Fibroblast of lung (primary cell): ENCODE results near the gene NLRC4. TPM values are rescaled to one million over a fixed set of nuclear protein-coding genes. Genes with fewer than 3 reads are reported as not detected.

Experiments
- DNase-seq, 2 donors: peaks; one replicate each; pipeline versions ENCODE4 v3.0.0 to v3.0.0-alpha.2; 2010; ENCODE audit warnings: low read depth in 2 of 2
- H2AFZ ChIP-seq: 2 replicates; pipeline ENCODE4 v1.5.1; 2012; ENCODE audit warnings: low read length, control low read depth, inconsistent platforms
- H3K27ac ChIP-seq: 2 replicates; pipeline ENCODE4 v1.5.1; 2011; ENCODE audit warnings: low read length, control low read depth; ENCODE audit not compliant: insufficient read depth
- H3K27me3 ChIP-seq: 2 replicates; pipeline ENCODE4 v1.5.1; 2011; ENCODE audit warnings: mild to moderate bottlenecking, low read length; ENCODE audit not compliant: control insufficient read depth, insufficient read depth
- H3K36me3 ChIP-seq: 2 replicates; pipeline ENCODE4 v1.5.1; 2011; ENCODE audit warnings: low read length; ENCODE audit not compliant: control insufficient read depth, insufficient read depth
- H3K4me1 ChIP-seq: 2 replicates; pipeline ENCODE4 v1.5.1; 2011; ENCODE audit warnings: low read length; ENCODE audit not compliant: control insufficient read depth, insufficient read depth; ENCODE audit errors: extremely low read depth
- H3K4me2 ChIP-seq: 2 replicates; pipeline ENCODE4 v1.5.1; 2011; ENCODE audit warnings: low read length, control low read depth; ENCODE audit not compliant: insufficient read depth; ENCODE audit errors: extremely low read depth
- H3K4me3 ChIP-seq, 4 experiments: fragments of 200-600 bp in 1 of 4; sonication (generic) in 1 of 4; replicated peaks in 1 of 4; 2 replicates each; pipeline ENCODE4 v1.5.1; 2011 to 2016; ENCODE audit warnings: low read length in 4 of 4, low read depth in 3 of 4, mild to moderate bottlenecking in 3 of 4, control low read depth in 2 of 4, inconsistent platforms in 1 of 4, mixed read lengths in 1 of 4; ENCODE audit not compliant: insufficient read depth in 1 of 4; ENCODE audit errors: control extremely low read depth in 1 of 4
- H3K79me2 ChIP-seq: 2 replicates; pipeline ENCODE4 v1.5.1; 2012; ENCODE audit warnings: mild to moderate bottlenecking, low read length, inconsistent platforms; ENCODE audit not compliant: control insufficient read depth, insufficient read depth
- H3K9ac ChIP-seq: 2 replicates; pipeline ENCODE4 v1.5.1; 2011; ENCODE audit warnings: mild to moderate bottlenecking, low read length, control low read depth; ENCODE audit not compliant: insufficient read depth
- H3K9me3 ChIP-seq: 2 replicates; pipeline ENCODE4 v1.5.1; 2012; ENCODE audit warnings: low read depth, low read length; ENCODE audit not compliant: control insufficient read depth, insufficient read depth
- H4K20me1 ChIP-seq: 2 replicates; pipeline ENCODE4 v1.5.1; 2011; ENCODE audit warnings: low read length; ENCODE audit not compliant: control insufficient read depth, insufficient read depth; ENCODE audit errors: extremely low read depth
- CTCF ChIP-seq, 2 donors: IDR thresholded peaks in 1 of 2; conservative IDR thresholded peaks in 1 of 2; 1 replicate in 1 of 2; 2 replicates in 1 of 2; pipeline ENCODE4 v1.5.1; 2011 to 2012; ENCODE audit warnings: low read length in 2 of 2, control low read depth in 1 of 2, inconsistent platforms in 1 of 2, low read depth in 1 of 2, mild to moderate bottlenecking in 1 of 2
- EZH2 ChIP-seq: IDR thresholded peaks from 2 replicates; pipeline ENCODE4 v1.5.1; 2012; ENCODE audit warnings: low read length, control low read depth, mild to moderate bottlenecking; ENCODE audit errors: missing control alignments
- polyA plus RNA-seq, 2 donors: library from polyadenylated mRNA; depleted of rRNA in 1 of 2; stranded (reverse) in 1 of 2; unstranded in 1 of 2; fragments of >200 nt; gene quantifications; 2 replicates each; pipeline ENCODE4 v1.2.1, GENCODE V29; 2011 to 2012; ENCODE audit warnings: missing spikeins in 1 of 2
- total RNA-seq: library from RNA; depleted of rRNA; stranded (reverse); fragments of >200 nt; gene quantifications from 2 replicates; pipeline ENCODE4 v1.2.1, GENCODE V29; 2014

Gene NLRC4
- total and polyA plus RNA-seq, 2 donors (not counting 1 experiment from before 2014, with no cell fraction given), result not detected

DNA sequence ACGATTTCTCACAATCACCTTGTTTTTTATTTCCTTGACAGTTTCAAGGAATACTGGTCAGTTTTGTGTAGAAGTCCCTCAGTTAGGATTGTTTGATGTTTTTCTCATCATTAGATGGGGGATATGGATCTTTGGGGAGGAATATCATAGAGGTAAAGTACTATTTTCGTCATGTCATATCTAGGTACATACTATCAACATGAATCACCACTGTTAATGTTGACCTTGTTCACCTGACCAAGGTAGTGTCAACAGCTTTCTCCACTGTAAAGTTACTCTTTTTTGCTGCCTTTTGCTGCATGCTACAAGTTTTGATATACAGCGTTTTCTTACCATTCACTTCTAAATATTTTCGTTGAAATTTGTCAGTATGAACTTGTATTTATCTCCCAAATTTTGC, 32.7 kb downstream of the NLRC4 start:
- DNase-seq, result no peak
- Histone ChIP-seq H3K4me2 (no peak overlapping the region), H3K36me3 (no peaks in the 10 kb centered on the region), H3K9ac (no peak overlapping the region), H3K27ac (no peak overlapping the region), H2AFZ (no peak overlapping the region), H3K4me3 (no peak overlapping the region), H3K79me2 (no peaks in the 10 kb centered on the region), H3K27me3 (no peaks in the 10 kb centered on the region), H4K20me1 (no peaks in the 10 kb centered on the region), H3K4me1 (no peaks in the 10 kb centered on the region), H3K9me3 (no peaks in the 10 kb centered on the region)
- TF ChIP-seq CTCF (conservative IDR thresholded peaks at IDR 0.05 in 1 of 2, IDR thresholded peaks at IDR 0.05 in 1 of 2; ENCODE audit: low read depth in 1 of 2, low read length in 2 of 2) (no peak), EZH2 (no peak)

GRCh38 chr2:32229635-32230034, 35.1 kb downstream of the NLRC4 start:
- Histone ChIP-seq H3K4me3 (no peak overlapping the region), H3K4me1 (no peaks in the 10 kb centered on the region), H3K27ac (no peak overlapping the region), H3K79me2 (no peaks in the 10 kb centered on the region), H4K20me1 (no peaks in the 10 kb centered on the region), H3K9me3 (no peaks in the 10 kb centered on the region), H3K4me2 (no peak overlapping the region), H3K36me3 (no peaks in the 10 kb centered on the region), H3K9ac (no peak overlapping the region), H3K27me3 (no peaks in the 10 kb centered on the region), H2AFZ (no peak overlapping the region)
- DNase-seq, result no peak
- TF ChIP-seq CTCF (conservative IDR thresholded peaks at IDR 0.05 in 1 of 2, IDR thresholded peaks at IDR 0.05 in 1 of 2; ENCODE audit: low read depth in 1 of 2, low read length in 2 of 2), result no peak
- TF ChIP-seq EZH2, result no peak

GRCh38 chr2:32228181-32228580, 36.5 kb downstream of the NLRC4 start:
- TF ChIP-seq EZH2, result no peak
- no peak for TF ChIP-seq CTCF (conservative IDR thresholded peaks at IDR 0.05 in 1 of 2, IDR thresholded peaks at IDR 0.05 in 1 of 2; ENCODE audit: low read depth in 1 of 2, low read length in 2 of 2)
- DNase-seq, result no peak
- Histone ChIP-seq H4K20me1 (no peaks in the 10 kb centered on the region), H3K4me1 (no peaks in the 10 kb centered on the region), H3K27ac (no peak overlapping the region), H3K4me2 (no peak overlapping the region), H3K9me3 (no peaks in the 10 kb centered on the region), H3K9ac (no peak overlapping the region), H3K36me3 (no peaks in the 10 kb centered on the region), H3K79me2 (no peaks in the 10 kb centered on the region), H3K4me3 (no peak overlapping the region), H2AFZ (no peak overlapping the region), H3K27me3 (no peaks in the 10 kb centered on the region)
